HG03571 (cell line): Measurements from ENCODE around the gene FANK1.

Experiments
- ATAC-seq: cut with Tn5 transposase; IDR thresholded peaks from one replicate; pipeline ENCODE4 v1.9.1; 2021; ENCODE audit not compliant: unreplicated experiment

The FANK1 gene

GRCh38 chr10:125896088-125896934, at the start of gene FANK1:
TSS of gene FANK1 (plus strand) at chr10:125896564. CDS start at chr10:125896643, 79 bp downstream.
- peak; percentile 88 for ATAC-seq

DNA sequence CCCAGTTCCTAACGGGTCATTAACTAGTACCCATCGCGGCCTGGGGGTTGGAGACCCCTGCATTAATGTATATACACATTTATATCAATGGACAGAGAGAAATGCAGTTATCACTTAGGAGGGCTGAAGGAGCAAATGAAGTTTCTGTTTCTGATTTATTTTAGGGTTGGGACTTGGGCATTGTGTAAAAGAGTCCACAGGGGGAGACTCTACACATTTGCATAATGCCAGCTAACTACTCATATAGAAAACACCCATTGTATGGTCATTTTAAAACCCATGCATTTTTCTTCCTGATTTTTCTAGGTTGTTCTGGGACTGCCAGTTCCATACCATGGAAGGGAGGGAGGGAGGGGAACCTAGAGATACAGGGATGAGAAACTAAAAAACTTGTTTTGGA, 49.5 kb upstream of the FANK1 start:
- no peak for ATAC-seq

DNA sequence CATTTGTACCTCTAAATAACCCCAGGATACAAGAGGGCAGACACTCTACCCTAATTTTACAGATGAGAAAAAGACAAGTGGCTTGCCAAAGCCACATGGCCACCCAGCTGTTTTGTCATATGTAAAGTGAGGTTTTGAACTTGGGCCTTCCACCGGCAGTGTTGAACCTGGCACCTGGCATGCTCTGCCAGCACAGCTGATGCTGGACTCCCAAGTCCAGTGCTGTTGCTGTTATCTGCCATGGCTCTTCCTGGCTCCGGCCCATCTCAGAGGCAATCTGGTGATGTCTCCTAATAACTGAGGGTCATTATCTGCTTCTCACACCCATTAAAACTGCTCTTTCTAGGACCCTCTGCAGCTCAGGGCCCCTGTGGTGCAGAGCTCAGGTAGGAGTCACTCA, 48.0 kb upstream of the FANK1 start:
- ATAC-seq, result no peak

GRCh38 chr10:125848857-125849256, 47.5 kb upstream of the FANK1 start:
- no peak for ATAC-seq

GRCh38 chr10:125849448-125849847, 46.9 kb upstream of the FANK1 start:
- ATAC-seq, result no peak

GRCh38 chr10:125850766-125851731, 45.3 kb upstream of the FANK1 start:
- ATAC-seq, result no peak

- no peak for ATAC-seq
These were observed 43.9 kb upstream of the FANK1 start for GRCh38 chr10:125852487-125852886.

DNA sequence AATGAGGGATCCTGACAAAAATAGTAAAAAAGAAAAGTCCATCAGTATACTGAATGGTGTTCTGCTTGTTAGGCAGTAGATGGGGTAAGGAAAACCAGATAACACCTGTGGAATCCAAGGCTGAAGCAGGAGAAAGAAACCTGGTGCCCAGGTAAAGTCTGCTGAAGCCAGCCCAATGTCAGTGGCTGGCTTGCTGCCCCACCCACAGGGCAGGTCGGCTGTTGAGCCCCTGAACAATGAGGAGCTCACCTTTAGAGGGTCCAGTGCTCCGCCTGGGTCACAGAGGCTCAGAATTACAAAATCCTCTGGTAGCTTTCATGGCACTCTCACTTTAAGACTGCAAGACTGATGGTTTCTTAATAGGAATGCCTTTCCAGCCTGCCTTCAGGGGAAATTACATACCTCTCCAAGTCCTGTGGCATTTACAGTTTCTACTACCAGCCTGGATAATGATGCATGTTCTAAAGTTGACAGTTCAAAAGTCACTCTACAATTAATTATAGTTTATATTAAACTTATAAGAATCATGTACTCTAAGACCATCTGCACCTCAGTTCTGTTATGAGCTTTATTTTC, 39.1 kb upstream of the FANK1 start:
- no peak for ATAC-seq

DNA sequence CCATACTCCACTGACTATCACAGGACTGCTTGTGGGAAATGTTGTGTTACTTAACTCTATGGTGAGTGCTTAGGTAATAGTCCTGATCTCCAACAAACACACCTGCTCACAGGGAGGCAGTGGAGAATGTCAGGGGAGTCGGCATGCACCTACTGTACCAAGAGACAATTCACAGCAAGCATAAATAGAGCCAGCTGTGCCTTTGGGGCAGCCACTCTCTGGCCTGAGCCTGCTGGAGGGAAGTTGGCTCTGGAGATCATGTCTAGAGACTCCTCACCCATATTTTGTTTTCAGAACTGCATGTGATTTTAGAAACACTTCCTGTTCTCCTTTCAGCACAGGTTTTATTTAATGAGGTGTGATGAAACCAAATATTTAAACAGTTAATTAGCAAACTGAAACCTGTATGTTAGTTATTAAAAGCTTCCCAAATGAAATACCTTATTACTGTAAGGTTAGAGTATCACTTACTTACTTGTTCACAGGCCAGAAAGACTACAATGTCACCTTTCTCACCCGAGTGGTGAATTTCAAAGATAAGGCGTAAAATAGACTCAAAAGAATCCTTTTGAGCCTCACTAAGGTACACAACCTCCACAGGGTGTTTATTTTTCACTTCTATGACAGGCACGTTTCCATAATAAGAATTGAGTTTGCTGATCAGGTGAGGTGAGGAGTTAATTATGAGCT, 37.1 kb upstream of the FANK1 start:
- ATAC-seq, result no peak

DNA sequence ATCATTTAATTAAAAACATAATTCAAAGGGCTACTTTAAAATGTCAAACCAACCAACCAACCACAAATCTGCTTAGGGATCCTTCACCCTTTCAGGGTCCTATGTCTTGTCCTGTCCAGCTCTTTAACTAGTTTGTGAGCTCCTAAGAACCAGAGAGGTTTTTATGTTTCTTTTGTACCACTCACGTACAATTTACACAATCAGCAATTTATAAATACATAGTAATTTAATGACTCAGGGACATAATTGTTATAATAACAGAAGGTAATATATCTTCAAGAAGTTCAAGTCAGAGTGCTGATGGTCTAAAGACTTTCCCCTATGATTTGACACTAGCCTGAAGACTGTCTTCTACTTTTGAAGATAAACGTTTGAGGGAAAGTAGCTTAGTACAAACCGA, 31.2 kb upstream of the FANK1 start:
- no peak for ATAC-seq

DNA sequence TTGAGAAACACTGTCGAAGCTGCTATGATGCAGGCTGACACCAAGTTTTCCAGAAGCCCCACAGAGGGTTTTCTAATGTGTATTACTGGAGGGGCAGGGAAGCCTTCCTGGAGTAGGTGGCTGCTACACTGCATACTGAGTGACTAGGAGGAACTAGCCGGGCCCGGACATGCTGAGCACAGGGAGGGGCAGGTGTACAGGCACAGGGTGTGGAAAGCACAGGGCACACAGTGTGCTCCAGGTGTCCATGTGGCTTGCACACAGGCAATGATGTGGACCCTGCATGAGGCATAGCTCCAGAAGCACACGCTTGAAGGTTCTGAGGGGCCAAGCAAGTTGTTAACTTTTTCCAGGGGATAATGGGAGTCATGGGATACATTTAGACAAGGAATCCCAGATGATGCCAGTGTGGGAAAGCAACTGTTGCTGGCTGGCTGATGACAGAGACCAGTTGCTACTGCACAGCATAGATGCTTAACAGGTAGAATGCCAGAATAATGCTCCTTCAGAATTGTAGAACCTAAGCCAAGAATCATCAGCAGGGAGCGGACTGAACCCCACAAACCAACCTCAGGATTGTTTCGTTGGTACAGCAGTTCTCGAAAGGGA, 29.8 kb upstream of the FANK1 start:
- no peak for ATAC-seq

- no peak for ATAC-seq
These were observed 27.9 kb upstream of the FANK1 start for GRCh38 chr10:125868372-125868975.

DNA sequence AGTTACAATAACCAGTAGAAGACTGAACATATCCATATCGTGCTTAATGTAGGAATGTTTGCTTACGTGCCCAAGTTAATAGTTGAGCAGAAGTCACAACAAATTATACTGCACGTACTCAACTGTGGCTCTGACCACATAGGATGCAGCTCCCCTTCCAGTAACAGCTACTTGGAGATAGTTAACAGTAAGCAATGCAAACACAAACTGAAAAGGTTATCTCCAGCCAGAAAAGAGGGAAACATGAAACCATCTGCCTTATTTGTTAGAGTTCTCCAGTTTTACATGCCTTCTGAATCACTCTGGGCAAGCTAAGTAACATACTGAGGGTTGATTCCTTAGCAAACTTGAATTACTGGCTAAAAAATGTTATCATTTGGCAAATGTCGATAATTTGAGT, 25.0 kb upstream of the FANK1 start:
- no peak for ATAC-seq

DNA sequence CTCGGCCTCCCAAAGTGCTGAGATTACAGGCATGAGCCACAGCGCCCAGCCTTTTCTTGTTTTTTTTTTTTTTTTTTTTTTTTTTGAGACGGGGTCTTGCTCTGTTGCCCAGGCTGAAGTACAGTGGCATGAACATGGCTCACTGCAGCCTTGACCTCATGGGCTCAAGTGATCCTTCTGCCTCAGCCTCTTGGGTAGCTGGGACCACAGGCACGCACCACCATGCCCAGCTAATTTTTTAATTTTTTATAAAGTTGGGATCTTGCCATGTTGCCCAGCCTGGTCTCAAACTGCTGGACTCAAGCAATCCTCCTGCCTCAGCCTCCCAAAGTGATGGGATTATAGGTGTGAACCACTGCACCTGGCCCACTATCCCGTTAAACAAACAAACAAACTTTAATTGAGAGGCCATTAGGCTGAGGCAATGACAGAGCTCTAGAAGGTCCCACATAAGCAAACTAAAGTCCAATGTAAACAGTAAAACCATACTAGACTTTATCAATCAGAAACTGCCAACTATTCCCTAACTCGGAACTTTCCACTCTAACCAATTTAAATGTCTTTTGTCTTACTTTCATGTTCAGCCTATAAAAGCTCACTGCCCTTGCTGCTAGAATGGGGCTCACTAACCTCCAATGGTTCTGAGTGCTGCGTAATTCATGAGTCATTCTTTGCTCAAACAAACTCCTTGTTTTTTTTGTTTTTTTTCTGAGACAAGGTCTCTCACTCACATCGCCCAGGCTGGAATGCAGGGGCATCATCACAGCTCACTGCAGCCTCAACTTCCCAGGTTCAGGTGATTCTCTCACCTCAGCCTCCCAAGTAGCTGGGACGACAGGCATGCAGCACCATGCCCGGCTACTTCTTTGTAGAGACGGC, 17.2 kb upstream of the FANK1 start:
- ATAC-seq, result no peak

GRCh38 chr10:125880719-125881118, 15.6 kb upstream of the FANK1 start:
- ATAC-seq, result no peak

DNA sequence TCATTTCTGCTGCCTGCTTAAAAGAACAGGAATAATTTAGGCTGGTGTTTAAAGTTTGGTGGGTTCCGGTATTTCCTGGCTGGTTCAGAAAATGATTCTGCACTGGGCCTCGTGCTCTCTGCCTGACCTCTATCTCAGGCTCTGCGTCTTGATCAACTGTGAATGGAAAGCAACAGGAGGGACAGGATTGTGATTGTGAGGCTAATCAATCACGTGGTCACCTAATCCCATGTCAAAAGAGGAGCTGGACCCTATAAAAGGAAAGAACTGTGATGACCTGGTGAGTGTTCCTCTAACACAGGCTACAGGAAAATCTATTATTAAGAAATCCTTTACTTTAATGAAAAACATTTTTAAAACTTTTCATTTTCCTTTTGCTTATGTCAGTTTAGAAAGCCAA, 15.2 kb upstream of the FANK1 start, which contains the start of gene DHX32:
DHX32 (minus strand) TSS at position 101 of the 400 bp plus-strand sequence. CDS start 468 bp downstream, outside the sequence.
- no peak for ATAC-seq

DNA sequence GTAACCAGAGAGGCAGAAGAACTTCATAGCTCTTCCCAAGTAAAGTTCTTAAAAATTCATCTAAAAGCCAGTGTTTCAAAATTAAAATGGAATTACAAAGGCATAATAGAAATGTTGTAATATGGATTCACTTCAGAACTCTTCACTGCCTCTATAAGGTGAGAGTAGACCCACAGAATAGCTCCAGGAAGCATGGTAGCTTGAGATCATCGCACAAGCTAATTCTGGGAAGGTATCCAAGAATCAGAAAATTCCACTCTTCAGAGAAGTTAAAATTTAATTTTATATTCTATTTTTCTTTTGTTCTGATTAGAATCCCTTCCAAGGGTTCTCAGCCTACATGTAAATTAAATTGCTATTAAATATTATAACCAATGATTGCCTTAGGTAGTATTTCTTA, 13.8 kb upstream of the FANK1 start:
- no peak for ATAC-seq

- ATAC-seq, result no peak
These were observed 13.2 kb upstream of the FANK1 start for GRCh38 chr10:125883211-125883610.

GRCh38 chr10:125886914-125887512, 9.4 kb upstream of the FANK1 start:
- no peak for ATAC-seq
